Neuronal stem cell (in vitro differentiated cells): ENCODE measurements around the gene AGK.

Source experiments
- DNase-seq: peaks from one replicate; pipeline ENCODE4 v3.0.0-alpha.2; 2013; ENCODE audit warnings: low spot score
- H2AFZ ChIP-seq: one replicate; pipeline ENCODE4 v1.6.1; 2013; ENCODE audit warnings: mild to moderate bottlenecking, low read length, inconsistent platforms
- H2AK5ac ChIP-seq: 2 replicates; pipeline ENCODE4 v1.6.1; 2013; ENCODE audit warnings: low read depth, mild to moderate bottlenecking, inconsistent platforms, low read length, moderate library complexity, mixed read lengths
- H2BK120ac ChIP-seq: 2 replicates; pipeline ENCODE4 v1.6.1; 2013; ENCODE audit warnings: low read depth, mild to moderate bottlenecking, inconsistent platforms, low read length, moderate library complexity, mixed read lengths
- H2BK12ac ChIP-seq: one replicate; pipeline ENCODE4 v1.6.1; 2013; ENCODE audit warnings: low read length, inconsistent platforms
- H2BK15ac ChIP-seq: 2 replicates; pipeline ENCODE4 v1.6.1; 2013; ENCODE audit warnings: mild to moderate bottlenecking, low read length, inconsistent platforms, mixed read lengths
- H2BK5ac ChIP-seq: one replicate; pipeline ENCODE4 v1.6.1; 2013; ENCODE audit warnings: inconsistent platforms, mild to moderate bottlenecking, low read length, moderate library complexity
- H3K14ac ChIP-seq: one replicate; pipeline ENCODE4 v1.6.1; 2013; ENCODE audit warnings: low read length, inconsistent platforms
- H3K18ac ChIP-seq: 2 replicates; pipeline ENCODE4 v1.6.1; 2013; ENCODE audit warnings: low read length, inconsistent platforms
- H3K23ac ChIP-seq: 2 replicates; pipeline ENCODE4 v1.6.1; 2013; ENCODE audit warnings: low read depth, mild to moderate bottlenecking, mixed read lengths, low read length, inconsistent platforms; ENCODE audit not compliant: poor library complexity
- H3K27ac ChIP-seq: replicated peaks from 3 replicates; pipeline ENCODE4 v1.5.1; 2013; ENCODE audit warnings: low read length, inconsistent platforms
- H3K27me3 ChIP-seq, 3 experiments: 2 replicates each; pipeline ENCODE4 v1.6.1; 2013; ENCODE audit warnings: low read length in 3 of 3, mild to moderate bottlenecking in 2 of 3, inconsistent platforms in 1 of 3, low read depth in 1 of 3, mixed read lengths in 1 of 3, moderate library complexity in 1 of 3; ENCODE audit not compliant: control insufficient read depth in 3 of 3, insufficient read depth in 3 of 3
- H3K36me3 ChIP-seq, 2 donors: replicated peaks in 1 of 2; 2 replicates each; pipeline ENCODE4 v1.6.1; 2013; ENCODE audit warnings: low read length in 2 of 2; ENCODE audit not compliant: control insufficient read depth in 2 of 2, insufficient read depth in 2 of 2
- H3K4ac ChIP-seq: 2 replicates; pipeline ENCODE4 v1.6.1; 2013; ENCODE audit warnings: inconsistent platforms, mild to moderate bottlenecking, low read length, moderate library complexity
- H3K4me1 ChIP-seq, 2 donors: 1 replicate in 1 of 2; 2 replicates in 1 of 2; pipeline ENCODE4 v1.6.1; 2013; ENCODE audit warnings: low read length in 2 of 2, low read depth in 1 of 2; ENCODE audit not compliant: control insufficient read depth in 2 of 2, insufficient read depth in 1 of 2
- H3K4me2 ChIP-seq: one replicate; pipeline ENCODE4 v1.6.1; 2013; ENCODE audit warnings: mild to moderate bottlenecking, low read length, inconsistent platforms; ENCODE audit not compliant: insufficient read depth, poor library complexity, severe bottlenecking
- H3K4me3 ChIP-seq, 2 donors: 2 replicates each; pipeline ENCODE4 v1.5.1; 2013; ENCODE audit warnings: low read length in 2 of 2, mild to moderate bottlenecking in 2 of 2, inconsistent platforms in 1 of 2, moderate library complexity in 1 of 2
- H3K79me1 ChIP-seq: one replicate; pipeline ENCODE4 v1.6.1; 2013; ENCODE audit warnings: low read depth, mild to moderate bottlenecking, inconsistent platforms, low read length, moderate library complexity
- H3K9ac ChIP-seq: one replicate; pipeline ENCODE4 v1.6.1; 2013; ENCODE audit warnings: mild to moderate bottlenecking, low read depth, low read length, inconsistent platforms; ENCODE audit not compliant: poor library complexity
- H3K9me3 ChIP-seq, 2 donors: replicated peaks in 1 of 2; 2 replicates each; pipeline versions ENCODE3 to v1.6.1; 2013; ENCODE audit warnings: low read length in 2 of 2, mild to moderate bottlenecking in 2 of 2, inconsistent platforms in 1 of 2, low read depth in 1 of 2, mixed read lengths in 1 of 2, moderate library complexity in 1 of 2; ENCODE audit not compliant: control insufficient read depth in 2 of 2, insufficient read depth in 1 of 2
- H4K8ac ChIP-seq: one replicate; pipeline ENCODE4 v1.6.1; 2013; ENCODE audit warnings: low read depth, mild to moderate bottlenecking, inconsistent platforms, low read length, moderate library complexity
- H4K91ac ChIP-seq: one replicate; pipeline ENCODE4 v1.6.1; 2013; ENCODE audit warnings: low read length, low read depth, mild to moderate bottlenecking, inconsistent platforms; ENCODE audit not compliant: poor library complexity
- WGBS, 2 donors: extraction: QIAGEN DNeasy Blood & Tissue Kit; methylation state at CpG; one replicate each; pipeline ENCODE4 v1.1.7; 2013; ENCODE audit warnings: missing lambda C conversion rate in 2 of 2, mixed read lengths in 1 of 2; ENCODE audit not compliant: insufficient read length in 2 of 2, insufficient replicate concordance in 1 of 2; ENCODE audit errors: extremely low coverage in 2 of 2; 5-methylcytosine and 5-hydroxymethylcytosine counted together

The AGK gene

DNA sequence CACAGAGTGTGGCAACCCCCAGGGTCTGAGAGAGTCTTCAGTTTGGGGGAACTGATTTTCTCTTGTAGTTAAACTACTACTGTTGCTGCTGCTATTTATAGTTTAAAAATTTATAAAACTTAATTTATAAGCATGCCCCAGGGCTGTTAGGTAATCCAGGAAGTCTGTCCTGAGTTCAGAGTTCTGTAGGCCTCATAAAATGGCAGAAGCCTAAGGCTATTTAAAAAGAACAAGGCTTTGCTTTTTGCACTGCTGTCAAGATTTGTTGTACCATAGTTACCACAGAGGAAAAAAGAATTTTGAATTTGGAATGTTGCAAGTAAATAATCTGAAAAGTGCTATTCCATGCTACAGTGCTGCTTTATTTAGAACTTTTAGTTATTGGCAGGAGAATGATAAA is 66.1 kb downstream of the AGK start:
- Histone ChIP-seq H3K9ac (no peak overlapping the region), H3K4me1 (no peaks in the 10 kb centered on the region), H2AFZ (no peak overlapping the region), H3K36me3 (peaks cover 3 to 73% of the 10 kb centered on the region in 2 donors), H4K91ac (no peak overlapping the region), H2BK5ac (no peak overlapping the region), H3K4me2 (no peak overlapping the region), H3K18ac (no peak overlapping the region), H2BK12ac (no peak overlapping the region), H2AK5ac (no peak overlapping the region), H3K79me1 (no peaks in the 10 kb centered on the region), H3K4ac (no peak overlapping the region), H2BK120ac (no peak overlapping the region), H3K23ac (no peak overlapping the region), H3K9me3 (no peaks in the 10 kb centered on the region), H3K27me3 (no peaks in the 10 kb centered on the region), H3K4me3 (no peak overlapping the region), H3K27ac (no peak overlapping the region), H3K14ac (no peak overlapping the region), H2BK15ac (no peak overlapping the region), H4K8ac (no peak overlapping the region)
- DNase-seq, result no peak

- no peak for DNase-seq
- H2BK12ac ChIP-seq, result no peak overlapping the region
- H4K8ac ChIP-seq, result no peak overlapping the region
- H4K91ac ChIP-seq, result no peak overlapping the region
- H3K18ac ChIP-seq, result no peak overlapping the region
- no peaks in the 10 kb centered on the region for H3K79me1 ChIP-seq
- no peak overlapping the region for H3K4me2 ChIP-seq
- no CpG with 5 or more reads among the region's 4 CpGs for WGBS, 2 donors
- H3K23ac ChIP-seq, result no peak overlapping the region
- H3K9ac ChIP-seq, result no peak overlapping the region
- no peaks in the 10 kb centered on the region for H3K27me3 ChIP-seq
- H3K4ac ChIP-seq, result no peak overlapping the region
- H3K4me1 ChIP-seq, result no peaks in the 10 kb centered on the region
- H2BK120ac ChIP-seq, result no peak overlapping the region
- H2BK5ac ChIP-seq, result no peak overlapping the region
- H2AK5ac ChIP-seq, result no peak overlapping the region
- no peak overlapping the region for H3K27ac ChIP-seq
- no peak overlapping the region for H3K4me3 ChIP-seq
- no peak overlapping the region for H2BK15ac ChIP-seq
- peaks cover 6 to 72% of the 10 kb centered on the region in 2 donors for H3K36me3 ChIP-seq
- no peak overlapping the region for H2AFZ ChIP-seq
- H3K9me3 ChIP-seq, result peaks cover 2 to 8% of the 10 kb centered on the region in 2 donors
- H3K14ac ChIP-seq, result no peak overlapping the region
Measured at GRCh38 chr7:141619745-141620144, 68.5 kb downstream of the AGK start.

DNA sequence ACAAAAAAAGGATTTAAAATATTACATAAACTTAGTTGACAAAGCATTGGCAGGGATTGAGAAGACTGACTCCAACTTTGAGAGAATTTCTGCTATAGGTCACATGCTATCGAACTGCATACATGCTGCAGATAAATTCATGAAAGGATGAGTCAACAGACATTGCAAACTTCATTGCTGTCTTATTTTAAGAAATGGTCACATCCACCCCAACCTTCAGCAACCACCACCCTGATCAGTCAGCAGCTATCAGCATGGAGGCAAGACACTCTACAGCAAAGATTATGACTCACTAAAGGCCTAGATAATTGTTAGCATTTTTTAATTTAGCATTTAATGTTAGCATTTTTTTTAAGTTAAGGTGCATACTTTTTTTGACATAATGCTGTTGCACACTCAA is 73.6 kb downstream of the AGK start:
- DNase-seq, result no peak
- no peaks in the 10 kb centered on the region for H3K79me1 ChIP-seq
- H3K36me3 ChIP-seq, result peaks cover 7 to 66% of the 10 kb centered on the region in 2 donors
- H3K4me2 ChIP-seq, result no peak overlapping the region
- H3K27me3 ChIP-seq, result no peaks in the 10 kb centered on the region
- H3K4me1 ChIP-seq, result no peaks in the 10 kb centered on the region
- peaks cover 2 to 8% of the 10 kb centered on the region in 2 donors for H3K9me3 ChIP-seq
- no peak overlapping the region for H3K18ac ChIP-seq
- H4K91ac ChIP-seq, result no peak overlapping the region
- H2AK5ac ChIP-seq, result no peak overlapping the region
- no peak overlapping the region for H2BK12ac ChIP-seq
- H2BK5ac ChIP-seq, result no peak overlapping the region
- no peak overlapping the region for H4K8ac ChIP-seq
- H3K4ac ChIP-seq, result no peak overlapping the region
- WGBS, 2 donors, result no CpG with 5 or more reads among the region's 1 CpG
- no peak overlapping the region for H2BK120ac ChIP-seq
- H3K4me3 ChIP-seq, result no peak overlapping the region
- no peak overlapping the region for H3K9ac ChIP-seq
- H2BK15ac ChIP-seq, result no peak overlapping the region
- H3K14ac ChIP-seq, result no peak overlapping the region
- H3K23ac ChIP-seq, result no peak overlapping the region
- no peak overlapping the region for H3K27ac ChIP-seq
- H2AFZ ChIP-seq, result no peak overlapping the region

DNA sequence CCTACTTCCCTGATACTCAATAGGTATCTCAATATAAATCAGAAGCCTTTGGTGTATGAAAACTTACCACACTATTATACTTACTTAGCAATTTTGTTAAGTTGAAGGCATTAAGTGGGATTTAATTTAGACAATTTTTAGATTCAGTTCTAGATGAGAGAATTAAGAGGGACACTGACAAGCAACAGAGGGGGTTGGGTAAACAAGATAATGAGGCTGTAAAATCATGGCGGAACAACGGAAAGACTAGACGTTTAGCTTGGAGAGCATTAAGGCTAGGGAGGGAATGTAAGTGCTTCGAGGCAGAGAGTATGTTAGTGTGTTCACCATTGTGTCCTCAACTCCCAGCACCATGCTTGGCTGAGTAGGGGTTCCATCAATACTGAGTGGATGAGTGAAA is 79.4 kb downstream of the AGK start:
- H2AFZ ChIP-seq, result no peak overlapping the region
- H3K14ac ChIP-seq, result no peak overlapping the region
- H3K79me1 ChIP-seq, result no peaks in the 10 kb centered on the region
- H3K4me3 ChIP-seq, result no peak overlapping the region
- H3K27me3 ChIP-seq, result no peaks in the 10 kb centered on the region
- H3K18ac ChIP-seq, result no peak overlapping the region
- H2BK15ac ChIP-seq, result no peak overlapping the region
- no CpG with 5 or more reads among the region's 4 CpGs for WGBS, 2 donors
- no peak overlapping the region for H4K8ac ChIP-seq
- no peak overlapping the region for H2AK5ac ChIP-seq
- no peak overlapping the region for H3K27ac ChIP-seq
- no peak overlapping the region for H4K91ac ChIP-seq
- no peak overlapping the region for H3K4me2 ChIP-seq
- no peak overlapping the region for H3K9ac ChIP-seq
- H3K23ac ChIP-seq, result no peak overlapping the region
- no peaks in the 10 kb centered on the region for H3K4me1 ChIP-seq
- no peak overlapping the region for H2BK12ac ChIP-seq
- DNase-seq, result no peak
- H3K9me3 ChIP-seq, result no peaks in the 10 kb centered on the region
- H2BK120ac ChIP-seq, result no peak overlapping the region
- H3K4ac ChIP-seq, result no peak overlapping the region
- H2BK5ac ChIP-seq, result no peak overlapping the region
- H3K36me3 ChIP-seq, result peaks cover 2 to 40% of the 10 kb centered on the region in 2 donors
